HG02642 (cell line): ENCODE results near the gene SNRNP25.
"Not testable (repeated sequence)": the region's sequence is repeated elsewhere in the genome, so short reads cannot be mapped to it uniquely, and the experiment has no call there.

Source experiments
- ATAC-seq: cut with Tn5 transposase; IDR thresholded peaks from one replicate; pipeline ENCODE4 v1.9.1; 2021; ENCODE audit warnings: mild to moderate bottlenecking; ENCODE audit not compliant: unreplicated experiment, poor library complexity

Gene SNRNP25

GRCh38 chr16:41439-42068 is 12.1 kb upstream of the SNRNP25 start:
- ATAC-seq: no peak

- no peak for ATAC-seq
Measured at GRCh38 chr16:42069-42457, 11.6 kb upstream of the SNRNP25 start.

GRCh38 chr16:42691-43090 is 10.9 kb upstream of the SNRNP25 start:
- ATAC-seq: no peak

- ATAC-seq: no peak
Measured at GRCh38 chr16:43294-43693, 10.3 kb upstream of the SNRNP25 start.

DNA sequence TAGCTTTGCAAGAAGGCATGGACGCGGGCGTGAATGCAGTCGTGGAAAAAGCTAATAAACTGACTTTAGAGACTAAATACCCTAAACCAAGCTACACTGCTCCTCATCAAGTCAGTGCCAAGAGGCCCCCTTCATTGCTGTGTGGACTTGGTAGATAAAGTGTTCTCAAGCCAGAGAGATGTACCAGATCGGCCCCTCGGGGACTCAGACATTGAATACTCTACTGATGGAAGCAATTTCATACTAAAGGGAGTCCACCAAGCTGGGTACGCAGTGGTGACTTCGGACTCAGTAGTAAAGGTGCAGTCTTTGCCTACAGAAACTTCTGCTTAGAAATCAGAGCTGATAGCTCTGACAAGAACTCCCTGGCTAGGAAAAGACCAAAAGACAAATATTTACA is 9.0 kb upstream of the SNRNP25 start:
- ATAC-seq: no peak

DNA sequence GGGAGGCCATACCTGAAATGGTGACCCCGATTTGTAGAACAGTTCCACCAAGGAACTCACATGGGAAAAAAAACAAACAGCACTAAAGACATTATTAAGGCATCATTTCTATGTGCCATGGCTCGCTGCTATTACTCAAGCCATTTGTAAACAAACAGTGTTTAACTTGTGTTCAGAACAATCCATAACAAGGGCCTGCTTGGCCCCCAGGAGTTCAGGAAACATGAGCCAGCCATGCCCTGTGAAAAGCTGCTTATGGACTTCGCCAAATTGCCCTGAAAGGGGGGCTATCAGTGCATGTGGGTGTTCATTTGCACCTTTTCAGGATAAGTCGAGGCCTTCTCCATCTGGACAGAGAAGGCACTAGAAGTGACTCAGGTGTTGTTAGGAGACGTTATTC is 8.2 kb upstream of the SNRNP25 start:
- no peak for ATAC-seq

DNA sequence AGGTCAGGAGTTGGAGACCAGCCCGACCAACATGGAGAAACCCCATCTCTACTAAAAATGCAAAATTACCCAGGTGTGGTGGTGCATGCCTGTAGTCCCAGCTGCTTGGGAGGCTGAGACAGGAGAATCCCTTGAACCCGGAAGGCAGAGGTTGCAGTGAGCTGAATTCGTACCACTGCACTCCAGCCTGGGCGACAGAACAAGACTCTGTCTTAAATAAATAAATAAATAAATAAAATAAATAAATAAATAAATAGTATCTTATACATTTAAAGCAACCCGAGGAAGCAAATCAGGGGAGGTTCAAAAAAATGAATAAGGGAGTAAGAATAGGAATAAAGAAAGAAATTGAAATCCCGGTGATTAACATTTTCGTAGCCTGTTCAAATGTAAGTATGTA is 7.1 kb upstream of the SNRNP25 start:
- not testable (repeated sequence) for ATAC-seq

GRCh38 chr16:47234-47633 is 6.4 kb upstream of the SNRNP25 start:
- ATAC-seq: no peak

GRCh38 chr16:50769-51591 is 2.6 kb upstream of the SNRNP25 start:
- ATAC-seq: no peak

- no peak for ATAC-seq
Measured at GRCh38 chr16:54237-54581, 581 bp downstream of the SNRNP25 start.

- ATAC-seq: no peak
Measured at GRCh38 chr16:55571-56136, 2.0 kb downstream of the SNRNP25 start.

DNA sequence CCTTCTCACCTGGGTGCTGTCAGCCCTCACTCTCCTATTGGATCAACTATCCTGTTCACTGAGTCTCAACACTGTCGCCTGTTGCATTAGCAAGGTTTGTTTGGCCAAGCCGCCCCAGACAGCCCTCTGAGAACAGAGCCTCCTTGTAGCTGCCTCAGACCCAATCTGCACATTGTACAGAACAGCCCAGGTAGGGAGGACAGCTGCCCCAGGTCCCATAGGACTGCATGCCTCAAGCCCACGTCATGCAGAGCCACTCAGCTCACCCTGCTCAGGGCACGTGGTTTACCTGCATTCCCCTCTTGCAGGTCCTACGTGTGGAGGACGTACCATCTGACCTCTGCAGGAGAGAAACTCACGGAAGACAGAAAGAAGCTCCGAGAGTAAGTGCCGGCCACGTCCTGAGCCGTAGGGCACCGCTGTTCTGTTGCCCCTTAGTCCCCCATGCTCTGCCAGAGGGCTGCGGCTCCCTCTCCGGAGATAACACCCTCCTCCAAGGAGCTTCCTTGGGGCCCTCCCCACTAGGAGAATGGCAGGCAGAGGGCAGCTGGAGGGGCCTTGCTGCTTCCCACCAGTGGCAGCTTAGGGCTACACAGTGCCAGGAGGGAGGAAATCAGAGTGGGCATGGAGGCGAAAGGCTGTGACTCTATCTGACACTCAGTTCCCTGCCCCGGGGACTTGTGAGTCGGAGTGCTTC is 2.8 kb downstream of the SNRNP25 start:
- no peak for ATAC-seq

DNA sequence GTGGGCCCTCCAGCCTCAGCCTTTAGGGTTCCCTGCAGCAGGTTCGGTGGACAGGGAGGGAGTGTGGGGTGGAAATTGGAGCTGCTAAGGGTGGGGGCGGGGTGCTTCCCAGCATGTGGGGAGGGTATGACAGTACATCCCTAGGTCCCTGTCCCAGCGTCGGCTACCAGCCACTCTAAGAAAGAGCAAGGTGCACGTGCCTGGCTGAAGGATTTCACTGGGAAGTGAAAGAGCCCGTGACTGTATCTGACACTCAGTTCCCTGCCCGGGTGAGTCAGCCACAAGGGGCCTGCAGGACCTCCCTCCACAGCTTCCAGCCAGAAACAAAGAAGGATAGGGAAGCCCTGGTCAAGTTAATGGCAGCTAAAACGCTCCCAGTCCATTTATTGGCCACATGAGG is 4.1 kb downstream of the SNRNP25 start:
- ATAC-seq: no peak

GRCh38 chr16:58491-59439 is 5.1 kb downstream of the SNRNP25 start:
- no peak for ATAC-seq

GRCh38 chr16:59440-60059 is 5.9 kb downstream of the SNRNP25 start:
- no peak for ATAC-seq

DNA sequence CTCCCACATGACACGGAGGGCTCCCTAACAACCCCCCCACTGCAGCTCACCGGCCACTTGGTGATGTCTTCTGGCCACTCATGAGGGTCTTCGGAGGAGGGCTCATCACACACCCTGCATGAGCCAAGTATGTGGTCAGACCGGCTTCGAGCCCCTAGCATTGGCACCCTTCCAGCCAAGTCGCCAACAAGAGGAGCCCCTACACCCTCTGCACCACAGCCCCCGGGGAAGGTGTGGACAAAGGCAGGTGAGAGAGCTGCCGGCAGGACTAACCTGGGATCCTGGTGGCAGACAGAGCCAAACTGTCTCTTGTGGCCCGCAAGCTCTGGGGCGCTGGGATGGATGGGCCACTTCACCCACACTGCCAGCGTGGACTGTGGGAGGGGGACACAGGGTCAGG is 6.5 kb downstream of the SNRNP25 start:
- no peak for ATAC-seq

GRCh38 chr16:60929-61878 is 7.6 kb downstream of the SNRNP25 start:
- ATAC-seq: no peak

GRCh38 chr16:61879-62281 is 8.3 kb downstream of the SNRNP25 start:
- ATAC-seq: no peak
